SK-N-SH (cell line): Measurements from ENCODE around the gene DMBT1.

Experiments used
- EP300 ChIP-seq, 2 experiments: IDR thresholded peaks; 2 replicates each; pipeline versions ENCODE4 v1.4.0 to v1.6.1; 2012; ENCODE audit warnings: borderline replicate concordance in 1 of 2, low read depth in 1 of 2, low read length in 1 of 2
- FOSL2 ChIP-seq: IDR thresholded peaks from 2 replicates; pipeline ENCODE4 v1.4.0; 2012; ENCODE audit warnings: low read depth, mild to moderate bottlenecking, moderate library complexity, borderline replicate concordance
- GABPA ChIP-seq: IDR thresholded peaks from 2 replicates; pipeline ENCODE4 v1.4.0; 2012; ENCODE audit warnings: low read depth, mild to moderate bottlenecking
- JUND ChIP-seq: IDR thresholded peaks from 2 replicates; pipeline ENCODE4 v1.4.0; 2012
- POLR2AphosphoS5 ChIP-seq: IDR thresholded peaks from 2 replicates; pipeline ENCODE4 v1.6.1; 2012; ENCODE audit warnings: low read depth, low read length
- RCOR1 ChIP-seq: fragments of 150-350 bp; IDR thresholded peaks from 2 replicates; pipeline ENCODE4 v1.6.1; 2017; ENCODE audit warnings: antibody characterized with exemption, low read length
- RFX5 ChIP-seq: IDR thresholded peaks from 2 replicates; pipeline ENCODE4 v1.6.1; 2012; ENCODE audit warnings: mild to moderate bottlenecking, improper control_type of control experiment, low read length
- SMC3 ChIP-seq: IDR thresholded peaks from 2 replicates; pipeline ENCODE4 v1.6.1; 2012; ENCODE audit warnings: low read depth, low read length, improper control_type of control experiment
- TCF12 ChIP-seq: IDR thresholded peaks from 2 replicates; pipeline ENCODE4 v1.4.0; 2012
- TF ChIP-seq, protein P1 (sequence below): fragments of 200-600 bp; sonication (generic); IDR thresholded peaks from 2 replicates; pipeline ENCODE4 v1.6.1; 2017; ENCODE audit warnings: antibody characterized with exemption, mild to moderate bottlenecking, moderate library complexity
- TF ChIP-seq, protein P2 (sequence below): fragments of 150-350 bp; IDR thresholded peaks from 2 replicates; pipeline ENCODE4 v1.6.1; 2017; ENCODE audit warnings: antibody characterized with exemption, low read length, low read depth, borderline replicate concordance

DNA sequence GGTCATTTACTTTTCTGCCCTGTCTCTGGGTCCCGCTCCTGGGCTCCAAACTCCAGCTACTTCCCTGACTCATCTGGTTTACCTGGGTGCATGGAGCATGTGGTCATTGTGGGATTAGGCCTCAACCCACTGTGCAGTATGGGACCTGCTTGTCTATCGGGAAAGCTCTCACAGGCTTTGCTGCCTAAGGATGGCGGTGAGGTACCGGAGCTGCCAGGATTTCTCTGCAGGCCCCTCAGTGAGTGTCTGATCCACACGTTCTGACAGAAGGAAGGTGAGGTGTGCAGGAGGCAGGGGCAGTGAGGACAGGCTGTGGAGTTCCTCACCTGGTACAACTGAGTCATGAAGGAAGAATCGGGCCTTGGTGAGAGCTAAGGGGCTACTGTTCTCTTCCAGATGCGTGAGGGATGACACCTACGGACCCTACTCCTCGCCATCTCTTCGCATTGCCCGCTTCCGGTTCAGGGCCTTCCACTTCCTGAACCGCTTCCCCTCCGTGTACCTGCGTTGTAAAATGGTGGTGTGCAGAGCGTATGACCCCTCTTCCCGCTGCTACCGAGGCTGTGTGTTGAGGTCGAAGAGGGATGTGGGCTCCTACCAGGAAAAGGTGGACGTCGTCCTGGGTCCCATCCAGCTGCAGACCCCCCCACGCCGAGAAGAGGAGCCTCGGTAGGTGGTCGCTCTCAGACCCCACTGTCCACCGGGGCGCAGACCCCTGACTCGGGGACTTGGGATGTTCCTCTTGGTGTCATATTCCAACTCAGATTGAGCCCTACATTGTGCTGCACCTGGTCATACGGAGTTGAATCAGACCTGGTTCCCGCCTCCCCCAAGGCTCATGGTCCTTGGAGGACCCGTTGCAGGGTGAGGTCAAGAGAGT lies 82.4 kb downstream of the DMBT1 start:
- TF ChIP-seq, protein P1, sequence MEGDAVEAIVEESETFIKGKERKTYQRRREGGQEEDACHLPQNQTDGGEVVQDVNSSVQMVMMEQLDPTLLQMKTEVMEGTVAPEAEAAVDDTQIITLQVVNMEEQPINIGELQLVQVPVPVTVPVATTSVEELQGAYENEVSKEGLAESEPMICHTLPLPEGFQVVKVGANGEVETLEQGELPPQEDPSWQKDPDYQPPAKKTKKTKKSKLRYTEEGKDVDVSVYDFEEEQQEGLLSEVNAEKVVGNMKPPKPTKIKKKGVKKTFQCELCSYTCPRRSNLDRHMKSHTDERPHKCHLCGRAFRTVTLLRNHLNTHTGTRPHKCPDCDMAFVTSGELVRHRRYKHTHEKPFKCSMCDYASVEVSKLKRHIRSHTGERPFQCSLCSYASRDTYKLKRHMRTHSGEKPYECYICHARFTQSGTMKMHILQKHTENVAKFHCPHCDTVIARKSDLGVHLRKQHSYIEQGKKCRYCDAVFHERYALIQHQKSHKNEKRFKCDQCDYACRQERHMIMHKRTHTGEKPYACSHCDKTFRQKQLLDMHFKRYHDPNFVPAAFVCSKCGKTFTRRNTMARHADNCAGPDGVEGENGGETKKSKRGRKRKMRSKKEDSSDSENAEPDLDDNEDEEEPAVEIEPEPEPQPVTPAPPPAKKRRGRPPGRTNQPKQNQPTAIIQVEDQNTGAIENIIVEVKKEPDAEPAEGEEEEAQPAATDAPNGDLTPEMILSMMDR = no peak
- TF ChIP-seq JUND (no peak), RFX5 (no peak), TCF12 (no peak), FOSL2 (no peak), RCOR1 (no peak), EP300 (IDR thresholded peaks at IDR 0.05; ENCODE audit: borderline replicate concordance in 1 of 2, low read depth in 1 of 2, low read length in 1 of 2) (no peak), SMC3 (no peak), GABPA (no peak), POLR2AphosphoS5 (no peak)
- TF ChIP-seq, protein P2, sequence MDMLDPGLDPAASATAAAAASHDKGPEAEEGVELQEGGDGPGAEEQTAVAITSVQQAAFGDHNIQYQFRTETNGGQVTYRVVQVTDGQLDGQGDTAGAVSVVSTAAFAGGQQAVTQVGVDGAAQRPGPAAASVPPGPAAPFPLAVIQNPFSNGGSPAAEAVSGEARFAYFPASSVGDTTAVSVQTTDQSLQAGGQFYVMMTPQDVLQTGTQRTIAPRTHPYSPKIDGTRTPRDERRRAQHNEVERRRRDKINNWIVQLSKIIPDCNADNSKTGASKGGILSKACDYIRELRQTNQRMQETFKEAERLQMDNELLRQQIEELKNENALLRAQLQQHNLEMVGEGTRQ = no peak
